Endodermal cell (in vitro differentiated cells): ENCODE data around the gene LYL1. TPM values are rescaled to one million over a fixed set of nuclear protein-coding genes. Genes with fewer than 3 reads are reported as not detected.

Source experiments
- DNase-seq: peaks from one replicate; pipeline ENCODE4 v3.0.0-alpha.2; 2017
- H3K27ac ChIP-seq: 2 replicates; pipeline ENCODE4 v1.5.1; 2013; ENCODE audit warnings: mild to moderate bottlenecking, low read depth, low read length, moderate library complexity
- H3K27me3 ChIP-seq: 2 replicates; pipeline ENCODE4 v1.6.1; 2013; ENCODE audit warnings: mild to moderate bottlenecking, low read length, moderate library complexity; ENCODE audit not compliant: insufficient read depth, control insufficient read depth, poor library complexity, severe bottlenecking
- H3K36me3 ChIP-seq: 2 replicates; pipeline ENCODE4 v1.7.0; 2013; ENCODE audit warnings: mild to moderate bottlenecking, low read length, moderate library complexity; ENCODE audit not compliant: control insufficient read depth, insufficient read depth
- H3K4me1 ChIP-seq: one replicate; pipeline ENCODE4 v1.7.0; 2013; ENCODE audit warnings: low read length; ENCODE audit not compliant: control insufficient read depth, insufficient read depth
- H3K4me3 ChIP-seq: 2 replicates; pipeline ENCODE4 v1.5.1; 2013; ENCODE audit warnings: mild to moderate bottlenecking, low read length, moderate library complexity
- H3K9ac ChIP-seq: 2 replicates; pipeline ENCODE4 v1.6.1; 2013; ENCODE audit warnings: mild to moderate bottlenecking, low read length, moderate library complexity; ENCODE audit not compliant: poor library complexity, severe bottlenecking; ENCODE audit errors: extremely low read depth
- H3K9me3 ChIP-seq: 2 replicates; pipeline ENCODE4 v1.6.1; 2013; ENCODE audit warnings: mild to moderate bottlenecking, low read length, moderate library complexity; ENCODE audit not compliant: control insufficient read depth
- H3K27ac Mint-ChIP-seq: 2 replicates; pipeline ENCODE4 v1.8.0; 2020; ENCODE audit warnings: mixed read lengths
- H3K27me3 Mint-ChIP-seq: 2 replicates; pipeline ENCODE4 v1.8.0; 2021; ENCODE audit warnings: mild to moderate bottlenecking, mixed read lengths; ENCODE audit not compliant: insufficient read depth
- H3K36me3 Mint-ChIP-seq: 2 replicates; pipeline ENCODE4 v1.8.0; 2020; ENCODE audit warnings: low read depth, mixed read lengths
- H3K4me1 Mint-ChIP-seq: 2 replicates; pipeline ENCODE4 v1.8.0; 2020; ENCODE audit warnings: mixed read lengths
- H3K4me3 Mint-ChIP-seq: 2 replicates; pipeline ENCODE4 v1.8.0; 2020; ENCODE audit warnings: mild to moderate bottlenecking, moderate library complexity, mixed read lengths
- H3K9me3 Mint-ChIP-seq: 2 replicates; pipeline ENCODE4 v1.8.0; 2020; ENCODE audit warnings: mild to moderate bottlenecking, mixed read lengths
- WGBS, 2 experiments: methylation state at CpG; one replicate each; pipeline versions ENCODE4 v1.1.5 to v1.1.7; 2013; ENCODE audit warnings: missing lambda C conversion rate in 2 of 2, mixed read lengths in 1 of 2; ENCODE audit not compliant: insufficient coverage in 1 of 2, insufficient read length in 1 of 2; 5-methylcytosine and 5-hydroxymethylcytosine counted together
- total RNA-seq, 2 donors: library from RNA; stranded (reverse); fragmentation: NEBNext Ultra II Directional in 1 of 2; extraction: Animal tissue kit (Norgen Biotek cat#: 25700) in 1 of 2; gene quantifications; 2 replicates in 1 of 2; 3 replicates in 1 of 2; pipeline ENCODE4 v1.2.1, GENCODE V29; 2021
- TF ChIP-seq, protein P1 (sequence below): fragments of 200-600 bp; sonication (generic); conservative IDR thresholded peaks from 2 replicates; pipeline ENCODE4 v1.5.0; 2021; ENCODE audit warnings: antibody characterized with exemption, mild to moderate bottlenecking

The LYL1 gene
- total RNA-seq, 2 donors from 2014 or later = 1.9 to 2.0 TPM

- Mint-ChIP-seq H3K27me3 (peaks cover 35% of the 10 kb centered on the region), H3K9me3 (no peaks in the 10 kb centered on the region), H3K36me3 (no peaks in the 10 kb centered on the region), H3K4me1 (peaks cover 18% of the 10 kb centered on the region), H3K27ac (no peak overlapping the region), H3K4me3 (no peak overlapping the region)
- 80 to 82% methylated on average over 7 to 9 of the region's 9 CpGs for WGBS, 2 experiments
- Histone ChIP-seq H3K9ac (no peak overlapping the region), H3K36me3 (no peaks in the 10 kb centered on the region), H3K4me1 (peaks cover 6% of the 10 kb centered on the region), H3K4me3 (no peak overlapping the region), H3K9me3 (no peaks in the 10 kb centered on the region), H3K27ac (no peak overlapping the region), H3K27me3 (peaks cover 15% of the 10 kb centered on the region)
- no peak for DNase-seq
- TF ChIP-seq, protein P1, sequence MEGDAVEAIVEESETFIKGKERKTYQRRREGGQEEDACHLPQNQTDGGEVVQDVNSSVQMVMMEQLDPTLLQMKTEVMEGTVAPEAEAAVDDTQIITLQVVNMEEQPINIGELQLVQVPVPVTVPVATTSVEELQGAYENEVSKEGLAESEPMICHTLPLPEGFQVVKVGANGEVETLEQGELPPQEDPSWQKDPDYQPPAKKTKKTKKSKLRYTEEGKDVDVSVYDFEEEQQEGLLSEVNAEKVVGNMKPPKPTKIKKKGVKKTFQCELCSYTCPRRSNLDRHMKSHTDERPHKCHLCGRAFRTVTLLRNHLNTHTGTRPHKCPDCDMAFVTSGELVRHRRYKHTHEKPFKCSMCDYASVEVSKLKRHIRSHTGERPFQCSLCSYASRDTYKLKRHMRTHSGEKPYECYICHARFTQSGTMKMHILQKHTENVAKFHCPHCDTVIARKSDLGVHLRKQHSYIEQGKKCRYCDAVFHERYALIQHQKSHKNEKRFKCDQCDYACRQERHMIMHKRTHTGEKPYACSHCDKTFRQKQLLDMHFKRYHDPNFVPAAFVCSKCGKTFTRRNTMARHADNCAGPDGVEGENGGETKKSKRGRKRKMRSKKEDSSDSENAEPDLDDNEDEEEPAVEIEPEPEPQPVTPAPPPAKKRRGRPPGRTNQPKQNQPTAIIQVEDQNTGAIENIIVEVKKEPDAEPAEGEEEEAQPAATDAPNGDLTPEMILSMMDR = no peak
Measured at GRCh38 chr19:13083627-13084026, 19.0 kb downstream of the LYL1 start.

DNA sequence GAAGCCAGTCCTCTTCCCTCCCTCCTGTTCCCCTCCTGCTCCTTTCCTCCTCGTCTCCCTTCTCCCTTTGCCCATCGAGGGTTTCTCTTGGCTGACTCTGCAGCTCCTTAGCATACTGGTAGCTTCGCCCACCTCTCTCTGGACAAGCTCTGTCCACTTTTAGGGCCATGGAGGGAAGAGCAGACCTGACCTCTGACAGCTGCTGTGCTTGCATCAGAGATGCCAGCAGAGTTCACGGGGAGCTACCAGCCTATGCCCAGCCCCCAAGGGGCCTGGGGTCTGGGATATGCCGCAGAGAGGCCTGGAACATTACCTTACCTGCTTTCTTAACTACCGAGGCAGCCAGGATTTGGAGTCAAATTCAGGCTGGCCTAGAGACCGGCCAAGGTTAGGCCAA lies 19.7 kb downstream of the LYL1 start:
- no peak overlapping the region for H3K9ac ChIP-seq
- Mint-ChIP-seq H3K27ac (no peak overlapping the region), H3K4me3 (no peak overlapping the region), H3K36me3 (no peaks in the 10 kb centered on the region), H3K4me1 (peaks cover 21% of the 10 kb centered on the region), H3K27me3 (peaks cover 37% of the 10 kb centered on the region), H3K9me3 (no peaks in the 10 kb centered on the region)
- TF ChIP-seq, protein P1 = no peak
- H3K36me3 ChIP-seq = no peaks in the 10 kb centered on the region
- H3K4me1 ChIP-seq = peaks cover 10% of the 10 kb centered on the region
- no peak overlapping the region for H3K27ac ChIP-seq
- H3K27me3 ChIP-seq = peaks cover 15% of the 10 kb centered on the region
- WGBS, 2 experiments = 71% methylated on average over 5 to 7 of the region's 7 CpGs
- no peak overlapping the region for H3K4me3 ChIP-seq
- no peaks in the 10 kb centered on the region for H3K9me3 ChIP-seq
- no peak for DNase-seq

GRCh38 chr19:13082192-13083007 lies 20.3 kb downstream of the LYL1 start:
- WGBS, 2 experiments = 47 to 50% methylated on average over 11 to 14 of the region's 14 CpGs
- Mint-ChIP-seq H3K4me3 (no peak overlapping the region), H3K4me1 (peaks cover 26% of the 10 kb centered on the region), H3K27ac (no peak overlapping the region), H3K36me3 (no peaks in the 10 kb centered on the region), H3K27me3 (peaks cover 38% of the 10 kb centered on the region), H3K9me3 (no peaks in the 10 kb centered on the region)
- Histone ChIP-seq H3K9me3 (no peaks in the 10 kb centered on the region), H3K27ac (peak overlapping the region; percentile 25), H3K4me1 (peaks cover 10% of the 10 kb centered on the region), H3K9ac (no peak overlapping the region), H3K27me3 (peaks cover 15% of the 10 kb centered on the region), H3K4me3 (no peak overlapping the region), H3K36me3 (no peaks in the 10 kb centered on the region)
- DNase-seq = peak; percentile 85
- TF ChIP-seq, protein P1 = peak; percentile 75
